ENCODE results near the gene TOM1L1.

GRCh38 chr17:54909766-54910165 is 9.1 kb downstream of the TOM1L1 start:
- TF ChIP-seq EP300 (IDR thresholded peaks at IDR 0.05) (no peak), CTCF (IDR thresholded peaks at IDR 0.05) (no peak)
